GM13976 (cell line): ENCODE data around the gene PCDHGA6.
"Not testable (repeated sequence)": the region's sequence is repeated elsewhere in the genome, so short reads cannot be mapped to it uniquely, and the experiment has no call there.

Source experiments
- DNase-seq: peaks from one replicate; pipeline ENCODE4 v3.0.0; 2012; ENCODE audit warnings: low spot score
- CTCF ChIP-seq: IDR thresholded peaks from 2 replicates; pipeline ENCODE4 v1.5.1; 2012; ENCODE audit warnings: borderline replicate concordance, mild to moderate bottlenecking; ENCODE audit not compliant: insufficient read depth; ENCODE audit errors: extremely low read depth, missing control alignments, control extremely low read depth
- in situ Hi-C: fragments of 300-500 bp; cut with MboI; formaldehyde crosslinking; loops from one replicate; pipeline ENCODE4 v1.12.0; 2022; ENCODE audit warnings: low sequenced_read_pairs, mixed read lengths, inconsistent platforms; ENCODE audit not compliant: unreplicated experiment

Gene PCDHGA6

DNA sequence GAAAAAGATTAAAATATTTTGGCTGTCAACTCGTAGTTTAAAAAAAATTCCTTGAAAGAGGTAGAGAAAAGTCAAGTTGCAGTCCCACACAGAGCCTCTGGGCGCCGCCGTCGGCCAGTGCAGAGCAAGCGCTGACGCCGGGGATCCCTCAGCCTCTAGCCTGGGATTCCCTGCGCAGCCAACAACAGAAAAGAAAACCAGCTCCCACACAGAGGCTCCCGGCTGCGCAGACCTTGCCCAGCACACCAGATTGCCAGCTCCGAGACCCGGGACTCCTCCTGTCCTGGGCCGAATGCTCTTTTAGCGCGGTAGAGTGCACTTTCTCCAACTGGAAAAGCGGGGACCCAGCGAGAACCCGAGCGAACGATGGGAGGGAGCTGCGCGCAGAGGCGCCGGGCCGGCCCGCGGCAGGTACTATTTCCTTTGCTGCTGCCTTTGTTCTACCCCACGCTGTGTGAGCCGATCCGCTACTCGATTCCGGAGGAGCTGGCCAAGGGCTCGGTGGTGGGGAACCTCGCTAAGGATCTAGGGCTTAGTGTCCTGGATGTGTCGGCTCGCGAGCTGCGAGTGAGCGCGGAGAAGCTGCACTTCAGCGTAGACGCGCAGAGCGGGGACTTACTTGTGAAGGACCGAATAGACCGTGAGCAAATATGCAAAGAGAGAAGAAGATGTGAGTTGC is 43.9 kb downstream of the PCDHGA6 start, which contains the start of gene PCDHGB7:
TSS of gene PCDHGB7 (plus strand) at position 184 of the 679 bp plus-strand sequence. CDS start at position 367, 183 bp downstream.
- TF ChIP-seq CTCF, result peak; percentile 52
- in situ Hi-C loops, result not testable (repeated sequence)
- DNase-seq, result peak; percentile 82

- no peak for DNase-seq
- in situ Hi-C loops, result no loop called here
- TF ChIP-seq CTCF, result no peak
These were observed 45.6 kb downstream of the PCDHGA6 start for GRCh38 chr5:141419074-141419880.

- DNase-seq, result peak; percentile 76
- TF ChIP-seq CTCF, result peak; percentile 71
- in situ Hi-C loops, result loop anchor here (5.0 kb wide), 1 partner anchor 136 kb away; no protein-coding TSS in a partner anchor
These were observed 47.3 kb downstream of the PCDHGA6 start, which contains the start of gene PCDHGA11 for GRCh38 chr5:141420855-141421488. Gene PCDHGA11, plus strand, starts transcription at chr5:141421051. Its CDS starts 177 bp downstream, at chr5:141421228.

- TF ChIP-seq CTCF, result no peak
- in situ Hi-C loops, result loop anchor here (5.0 kb wide), 1 partner anchor 136 kb away; no protein-coding TSS in a partner anchor
- DNase-seq, result no peak
These were observed 47.8 kb downstream of the PCDHGA6 start for GRCh38 chr5:141421489-141421855.

- DNase-seq, result no peak
- in situ Hi-C loops, result loop anchor here (5.0 kb wide), 1 partner anchor 134 kb away; no protein-coding TSS in a partner anchor
- no peak for TF ChIP-seq CTCF
These were observed 49.1 kb downstream of the PCDHGA6 start for GRCh38 chr5:141422742-141423291.

DNA sequence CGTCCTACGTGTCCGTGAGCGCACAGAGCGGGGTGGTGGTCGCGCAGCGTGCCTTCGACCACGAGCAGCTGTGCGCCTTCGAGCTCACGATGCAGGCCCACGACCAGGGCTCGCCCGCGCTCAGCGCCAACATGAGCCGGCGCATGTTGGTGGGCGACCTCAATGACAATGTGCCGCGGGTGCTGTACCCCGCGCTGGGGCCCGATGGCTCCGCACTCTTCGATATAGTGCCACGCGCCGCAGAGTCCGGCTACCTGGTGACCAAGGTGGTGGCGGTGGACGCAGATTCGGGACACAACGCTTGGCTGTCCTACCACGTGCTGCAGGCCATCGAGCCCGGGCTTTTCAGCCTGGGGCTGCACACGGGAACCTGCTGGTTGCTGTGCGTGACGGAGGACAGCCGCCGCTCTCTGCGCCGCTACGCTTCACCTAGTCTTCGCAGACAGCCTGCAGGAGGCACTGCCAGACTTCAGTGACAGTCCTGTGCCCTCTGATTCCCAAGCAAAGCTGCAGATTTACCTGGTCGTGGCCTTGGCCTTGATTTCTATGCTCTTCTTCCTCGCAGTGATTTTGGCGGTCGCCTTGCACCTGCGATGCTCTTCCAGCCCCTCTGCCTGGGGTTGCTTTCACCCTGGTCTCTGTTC is 54.2 kb downstream of the PCDHGA6 start:
- DNase-seq, result no peak
- no peak for TF ChIP-seq CTCF
- in situ Hi-C loops, result no loop called here
